CD4-positive, alpha-beta T cell treated with Interleukin-15 for 1 hour (primary cell): Measurements from ENCODE around the gene KCNH6.

Experiments
- DNase-seq: peaks from one replicate; pipeline ENCODE4 v3.0.0-alpha.2; 2020

The KCNH6 gene

GRCh38 chr17:63489291-63489690 is 33.9 kb upstream of the KCNH6 start:
- DNase-seq: no peak

DNA sequence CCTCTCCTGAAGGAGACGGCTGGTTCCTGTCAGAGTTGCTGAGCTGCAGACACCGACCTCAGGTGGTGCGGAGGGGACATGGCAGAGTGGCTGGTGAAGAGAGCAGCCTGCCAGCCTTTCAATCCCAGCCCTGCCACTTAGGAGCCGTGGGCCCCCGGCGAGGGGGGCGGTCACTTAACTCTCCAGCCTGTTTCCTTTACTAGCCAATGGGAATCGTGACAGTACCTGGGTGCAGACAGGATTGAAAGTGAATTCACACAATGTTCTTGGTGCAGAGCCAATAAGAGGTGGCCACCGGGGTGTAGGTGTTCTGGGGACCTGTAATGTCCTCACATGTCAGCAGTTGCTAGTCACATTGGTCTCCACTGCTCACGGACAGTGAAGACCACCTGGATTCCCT is 32.8 kb upstream of the KCNH6 start:
- DNase-seq: no peak

DNA sequence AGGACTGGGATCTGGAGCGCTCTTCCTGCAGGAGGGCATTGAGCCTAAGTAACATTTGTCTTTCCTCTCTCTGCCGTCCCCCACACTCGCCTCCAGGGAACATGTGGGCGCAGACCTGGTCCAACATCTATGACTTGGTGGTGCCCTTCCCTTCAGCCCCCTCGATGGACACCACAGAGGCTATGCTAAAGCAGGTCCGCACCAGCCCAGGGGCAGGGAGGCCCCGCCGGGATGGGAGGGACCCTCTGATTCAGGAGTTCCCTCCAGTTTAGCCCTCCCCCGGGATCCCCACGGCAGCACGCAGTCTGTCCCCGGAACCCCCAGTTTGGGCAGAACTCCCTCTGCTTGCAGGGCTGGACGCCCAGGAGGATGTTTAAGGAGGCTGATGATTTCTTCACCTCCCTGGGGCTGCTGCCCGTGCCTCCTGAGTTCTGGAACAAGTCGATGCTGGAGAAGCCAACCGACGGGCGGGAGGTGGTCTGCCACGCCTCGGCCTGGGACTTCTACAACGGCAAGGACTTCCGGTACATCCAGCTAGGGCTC is 32.2 kb upstream of the KCNH6 start:
- DNase-seq: no peak

GRCh38 chr17:63491413-63491812 is 31.7 kb upstream of the KCNH6 start:
- no peak for DNase-seq

GRCh38 chr17:63491977-63492618 is 31.1 kb upstream of the KCNH6 start:
- no peak for DNase-seq

DNA sequence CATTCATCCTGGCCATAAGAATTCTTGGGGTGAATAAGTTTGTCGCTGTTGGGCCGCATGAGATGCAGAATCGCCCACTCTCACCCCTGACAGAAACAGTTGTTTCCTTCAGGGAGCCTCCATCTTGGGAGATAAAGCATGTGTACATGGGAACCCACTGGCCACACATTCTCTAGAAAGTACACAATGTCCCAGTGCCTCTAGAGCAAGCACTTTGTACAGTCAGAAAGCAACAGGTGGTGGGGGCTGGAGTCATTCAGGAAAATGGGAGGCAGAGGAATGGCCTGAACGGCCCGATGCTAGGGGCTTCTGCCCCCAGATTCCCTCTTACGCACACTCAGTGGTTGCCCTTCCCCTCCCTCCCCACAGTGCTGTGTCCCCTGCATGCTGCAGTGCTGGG is 30.2 kb upstream of the KCNH6 start:
- DNase-seq: no peak

DNA sequence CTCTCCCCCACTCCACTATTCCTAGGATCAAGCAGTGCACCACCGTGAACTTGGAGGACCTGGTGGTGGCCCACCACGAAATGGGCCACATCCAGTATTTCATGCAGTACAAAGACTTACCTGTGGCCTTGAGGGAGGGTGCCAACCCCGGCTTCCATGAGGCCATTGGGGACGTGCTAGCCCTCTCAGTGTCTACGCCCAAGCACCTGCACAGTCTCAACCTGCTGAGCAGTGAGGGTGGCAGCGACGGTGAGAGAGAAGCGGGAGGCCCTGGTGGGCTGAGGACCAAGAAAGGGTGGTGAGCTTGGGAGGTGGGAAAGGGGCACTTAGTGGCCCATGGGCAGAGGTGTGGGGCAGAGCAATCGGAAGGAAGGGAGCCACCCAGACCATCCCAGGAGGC is 29.7 kb upstream of the KCNH6 start:
- DNase-seq: no peak

- no peak for DNase-seq
Observed at GRCh38 chr17:63494300-63494928, 28.7 kb upstream of the KCNH6 start.

GRCh38 chr17:63495491-63495890 is 27.7 kb upstream of the KCNH6 start:
- DNase-seq: no peak

- DNase-seq: no peak
Observed at GRCh38 chr17:63496177-63496576, 27.0 kb upstream of the KCNH6 start.

DNA sequence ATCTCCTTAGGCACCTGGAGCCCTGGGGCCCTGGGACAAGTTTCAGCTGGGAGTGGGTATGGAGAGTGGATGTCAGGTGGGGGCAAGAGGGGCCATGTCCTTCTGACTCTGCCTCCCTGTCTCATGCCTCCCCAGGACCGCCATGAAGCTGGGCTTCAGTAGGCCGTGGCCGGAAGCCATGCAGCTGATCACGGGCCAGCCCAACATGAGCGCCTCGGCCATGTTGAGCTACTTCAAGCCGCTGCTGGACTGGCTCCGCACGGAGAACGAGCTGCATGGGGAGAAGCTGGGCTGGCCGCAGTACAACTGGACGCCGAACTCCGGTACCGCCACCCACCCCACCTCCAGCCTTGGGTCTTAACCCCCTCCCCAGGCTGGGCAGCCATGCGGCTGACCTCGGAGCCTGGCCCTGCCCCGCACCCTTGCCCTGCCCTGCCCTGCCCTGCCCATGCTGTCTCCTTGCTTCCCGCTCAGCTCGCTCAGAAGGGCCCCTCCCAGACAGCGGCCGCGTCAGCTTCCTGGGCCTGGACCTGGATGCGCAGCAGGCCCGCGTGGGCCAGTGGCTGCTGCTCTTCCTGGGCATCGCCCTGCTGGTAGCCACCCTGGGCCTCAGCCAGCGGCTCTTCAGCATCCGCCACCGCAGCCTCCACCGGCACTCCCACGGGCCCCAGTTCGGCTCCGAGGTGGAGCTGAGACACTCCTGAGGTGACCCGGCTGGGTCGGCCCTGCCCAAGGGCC is 26.3 kb upstream of the KCNH6 start:
- no peak for DNase-seq

DNA sequence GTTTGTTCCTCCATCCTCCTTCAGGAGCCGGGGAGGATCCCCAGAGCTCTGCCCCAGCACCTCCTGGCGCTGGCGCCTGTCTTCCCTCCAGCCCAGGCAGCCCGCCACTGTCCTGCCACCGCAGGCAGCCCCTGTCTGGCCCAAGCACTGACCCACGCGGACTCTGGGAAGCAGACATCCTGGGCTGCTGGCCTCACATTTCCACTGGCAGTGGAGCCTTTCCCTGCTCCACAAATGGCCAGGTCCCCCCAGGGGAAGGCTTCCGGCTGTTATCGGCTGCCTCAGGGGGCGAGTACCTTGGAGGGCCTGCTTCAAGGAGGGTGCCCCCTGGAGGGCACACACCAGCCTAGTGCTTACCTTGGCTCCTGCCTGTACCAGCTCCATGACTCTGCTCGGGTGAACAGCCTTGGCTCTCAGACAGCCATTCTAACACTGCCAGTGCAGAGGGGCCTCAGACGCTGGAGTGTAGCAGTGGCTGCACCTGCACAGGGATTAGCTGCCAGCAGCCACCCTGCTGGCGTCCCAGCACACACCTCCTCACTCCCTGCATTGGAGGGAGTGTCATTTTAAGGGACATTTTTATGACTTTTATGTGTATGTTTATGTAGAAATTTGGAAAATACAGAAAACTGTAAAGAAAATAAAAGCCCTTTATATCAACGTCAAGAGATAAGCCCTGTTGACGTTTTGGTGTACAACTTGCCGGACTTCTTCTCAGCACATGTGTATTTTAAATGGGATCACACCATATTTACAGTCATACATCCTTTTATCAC is 25.3 kb upstream of the KCNH6 start:
- no peak for DNase-seq

DNA sequence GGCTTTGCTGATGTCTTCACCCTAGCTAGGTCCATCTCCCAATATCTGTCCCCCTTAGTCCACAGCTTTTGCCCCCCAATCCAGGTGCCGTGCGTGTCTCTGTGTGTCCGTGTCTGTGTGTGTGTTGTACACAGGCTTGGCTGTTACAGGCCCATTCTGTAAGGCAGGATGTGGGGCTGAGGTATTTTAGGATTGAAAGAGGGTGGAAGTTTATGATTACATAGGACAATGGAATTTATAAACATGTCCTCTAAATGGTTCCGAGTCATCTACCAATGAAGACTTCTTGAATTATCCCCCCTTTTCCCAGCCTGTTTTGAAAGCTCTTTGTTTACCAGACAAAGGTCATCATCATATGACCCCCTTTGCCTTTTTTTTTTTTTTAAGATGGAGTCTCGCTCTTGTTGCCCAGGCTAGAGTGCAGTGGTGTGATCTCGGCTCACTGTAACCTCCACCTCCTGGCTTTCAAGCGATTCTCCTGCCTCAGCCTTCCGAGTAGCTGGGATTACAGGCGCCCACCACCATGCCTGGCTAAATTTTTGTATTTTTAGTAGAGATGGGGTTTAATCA is 24.4 kb upstream of the KCNH6 start:
- DNase-seq: no peak

DNA sequence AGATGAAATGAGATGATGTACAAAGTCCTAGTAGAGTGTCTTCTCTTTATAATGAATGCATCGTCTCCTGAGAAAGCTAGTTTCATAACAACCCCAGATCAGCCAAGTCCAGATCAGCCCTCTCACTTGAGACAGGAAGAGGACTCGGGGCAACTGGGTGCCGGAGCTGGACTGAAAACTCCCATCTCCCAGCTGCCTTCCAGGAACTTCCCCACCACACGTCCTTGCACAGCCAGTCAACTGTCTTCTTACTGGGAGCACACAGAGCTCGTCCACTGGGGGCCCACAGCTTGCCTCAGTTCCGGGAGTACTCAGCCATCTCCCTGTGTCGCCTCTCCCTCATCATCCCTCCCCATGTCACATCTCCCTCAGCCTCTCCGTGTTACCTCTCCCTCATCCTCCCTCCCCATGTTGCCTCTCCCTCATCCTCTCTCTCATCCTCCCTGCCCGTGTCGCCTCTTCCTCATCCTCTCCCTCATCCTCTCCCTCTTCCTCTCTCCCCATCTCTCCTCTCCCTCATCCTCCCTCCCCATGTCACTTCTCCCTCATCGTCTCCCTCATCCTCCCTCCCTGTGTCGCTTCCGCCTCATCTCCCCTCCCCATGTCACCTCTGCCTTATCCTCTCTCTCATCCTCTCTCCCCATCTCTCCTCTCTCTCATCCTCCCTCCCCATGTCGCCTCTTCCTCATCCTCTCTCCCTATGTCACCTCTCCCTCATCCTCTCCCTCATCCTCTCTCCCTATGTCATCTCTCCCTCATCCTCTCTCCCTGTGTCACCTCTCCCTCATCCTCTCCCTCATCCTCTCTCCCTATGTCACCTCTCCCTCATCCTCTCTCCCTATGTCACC is 22.4 kb upstream of the KCNH6 start:
- no peak for DNase-seq

DNA sequence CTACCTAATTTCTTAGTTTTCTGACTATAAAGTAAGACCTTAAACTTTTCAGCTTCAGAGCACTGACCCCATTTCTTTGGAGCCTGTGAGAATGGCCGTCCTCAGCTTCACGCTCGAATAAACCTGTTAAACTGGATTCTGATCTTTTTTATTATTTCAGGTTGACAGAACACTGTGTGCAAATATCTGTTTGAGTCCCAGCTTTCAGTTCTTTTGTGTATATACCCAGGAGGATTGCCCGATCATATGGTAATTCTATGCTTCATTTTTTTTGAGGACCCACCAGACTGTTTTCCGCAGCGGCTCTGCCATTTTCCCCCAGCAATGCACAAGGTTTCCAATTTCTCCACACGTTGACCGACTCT is 19.8 kb upstream of the KCNH6 start:
- no peak for DNase-seq

- no peak for DNase-seq
Observed at GRCh38 chr17:63504261-63504660, 18.9 kb upstream of the KCNH6 start.

DNA sequence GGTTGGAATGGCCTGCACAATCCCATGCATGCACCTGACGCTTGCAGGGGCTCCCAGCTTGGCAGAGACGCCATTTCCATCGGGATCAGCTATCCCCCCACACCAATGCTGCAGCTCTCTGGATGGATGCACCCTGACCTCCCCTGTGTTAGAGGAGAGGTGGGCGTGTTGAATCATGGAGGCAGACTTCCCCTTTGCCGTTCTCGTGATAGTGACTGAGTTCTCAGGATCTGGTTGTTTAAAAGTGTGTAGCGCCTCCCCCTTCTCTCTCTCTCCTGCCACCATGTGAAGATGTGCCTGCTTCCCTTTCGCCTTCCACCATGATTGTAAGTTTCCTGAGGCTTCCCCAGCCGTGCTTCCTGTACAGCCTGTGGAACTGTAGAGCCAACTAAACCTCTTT is 17.8 kb upstream of the KCNH6 start:
- no peak for DNase-seq

GRCh38 chr17:63506627-63507026 is 16.5 kb upstream of the KCNH6 start:
- DNase-seq: no peak

DNA sequence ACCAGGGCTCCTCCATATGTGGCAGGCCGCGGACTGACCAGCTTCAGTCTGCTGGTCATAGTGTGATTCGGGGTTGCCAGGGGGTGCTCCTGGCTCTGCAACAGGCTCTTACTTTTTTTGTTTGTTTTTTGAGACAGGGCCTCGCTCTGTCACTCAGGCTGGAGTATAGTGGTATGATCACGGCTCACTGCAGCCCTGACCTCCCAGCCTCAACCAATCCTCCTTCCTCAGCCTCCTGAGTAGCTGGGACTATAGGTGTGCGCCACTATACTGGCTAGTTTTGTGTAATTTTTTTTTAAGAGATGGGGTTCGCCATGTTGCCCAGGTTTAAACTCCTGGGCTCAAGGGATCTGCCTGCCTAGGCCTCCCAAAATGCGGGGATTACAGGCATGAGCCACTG is 11.8 kb upstream of the KCNH6 start:
- no peak for DNase-seq

DNA sequence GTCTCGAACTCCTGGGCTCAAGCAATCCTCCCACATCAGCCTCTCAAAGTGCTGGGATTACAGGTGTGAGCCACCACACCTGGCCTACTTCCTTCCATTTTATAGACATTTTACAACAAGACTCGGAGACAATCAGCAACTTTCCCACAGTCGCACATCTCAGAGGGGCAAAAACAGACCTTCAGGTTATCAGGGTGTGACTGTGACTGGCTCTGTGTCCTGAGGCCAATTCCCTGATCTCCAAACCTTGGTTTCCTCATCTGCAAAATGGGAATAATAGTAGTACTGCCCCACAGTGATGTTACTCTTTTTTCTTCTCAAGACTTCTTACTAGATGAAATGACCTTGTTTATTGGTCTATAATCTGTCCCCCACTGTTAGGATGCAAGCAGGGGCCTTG is 10.8 kb upstream of the KCNH6 start:
- no peak for DNase-seq

DNA sequence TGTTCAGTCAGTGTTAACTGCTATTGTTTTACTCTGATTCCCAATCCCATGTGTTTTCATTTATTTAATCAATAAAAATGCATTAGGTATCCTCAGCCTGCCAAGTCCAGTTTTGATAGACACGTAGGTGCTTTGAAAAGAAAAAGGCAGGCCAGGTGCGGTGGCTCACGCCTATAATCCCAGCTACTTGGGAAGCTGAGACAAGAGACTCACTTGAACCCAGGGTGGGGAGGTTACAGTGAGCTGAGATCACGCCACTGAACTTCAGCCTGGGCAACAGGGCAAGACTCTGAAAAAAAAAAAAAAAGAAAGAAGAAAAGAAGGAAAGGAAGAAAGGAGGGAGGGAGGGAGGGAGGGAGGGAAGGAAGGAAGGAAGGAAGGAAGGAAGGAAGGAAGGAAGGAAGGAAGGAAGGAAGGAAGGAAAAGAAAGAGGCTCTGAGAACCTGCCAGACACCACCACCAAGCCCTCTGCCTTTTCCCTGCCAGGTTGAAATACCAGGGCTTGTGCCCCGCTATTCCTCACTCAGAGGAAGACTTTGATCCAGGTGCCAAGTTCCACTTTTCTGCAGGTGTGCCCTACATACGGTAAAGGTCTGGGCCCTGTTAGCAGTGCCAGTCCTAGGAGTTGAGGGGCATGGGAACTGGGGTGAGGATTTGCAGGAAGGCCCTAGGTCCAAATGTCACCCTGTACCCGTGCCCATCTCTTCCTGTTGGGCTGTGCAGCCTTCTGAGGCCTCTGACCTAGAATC is 10.1 kb upstream of the KCNH6 start:
- no peak for DNase-seq
